HepG2 (cell line): ENCODE measurements around the gene CCNB3. TPM values are rescaled to one million over a fixed set of nuclear protein-coding genes. Genes with fewer than 3 reads are reported as not detected.

Source experiments
- ATAC-seq: fragments of 200-7000 bp; cut with Tn5 transposase; 3 replicates; pipeline ENCODE4 v1.9.1; 2020; ENCODE audit warnings: mild to moderate bottlenecking, moderate library complexity
- BruUV-seq: library from RNA; stranded (reverse); fragments of 400-500 nt; replicated peaks from 2 replicates; lab custom pipeline; 2021; lab: Mats Ljungman, UMichigan
- CTCF ChIA-PET: fragments of 300-600 bp; formaldehyde crosslinking; extraction: SDS; loops from one replicate; lab custom pipeline; 2021; ENCODE audit warnings: low total read pairs, inconsistent platforms, low intra/inter-chr PET ratio; lab: Yijun Ruan, JAX
- POLR2A ChIA-PET: fragments of 350-600 bp; sonication (Branson Sonifier 250); formaldehyde crosslinking; loops from one replicate; lab custom pipeline; 2020; ENCODE audit warnings: antibody characterized with exemption, inconsistent platforms; lab: Yijun Ruan, JAX
- DNase-seq: peaks from one replicate; pipeline ENCODE4 v3.0.0-alpha.2; 2015; ENCODE audit warnings: low spot score
- FAIRE-seq: peaks from 3 replicates; lab custom pipeline; 2011; peaks lifted over from hg19 to GRCh38; lab: Jason Lieb, UNC
- H2AFZ ChIP-seq: one replicate; pipeline ENCODE4 v1.6.1; 2011; ENCODE audit warnings: low read length, inconsistent platforms
- H3K27ac ChIP-seq: fragments of 300-600 bp; 3 replicates; pipeline ENCODE4 v1.8.0; 2011; ENCODE audit warnings: mixed run types, mild to moderate bottlenecking, mixed read lengths, low read length, inconsistent platforms; ENCODE audit not compliant: insufficient read depth; ENCODE audit errors: extremely low read length
- H3K27me3 ChIP-seq, 2 experiments: fragments of 200-600 bp in 1 of 2; 2 replicates in 1 of 2; 3 replicates in 1 of 2; pipeline versions ENCODE4 v1.6.0 to v1.8.0; 2011; ENCODE audit warnings: low read length in 2 of 2, mild to moderate bottlenecking in 2 of 2, moderate library complexity in 2 of 2, inconsistent platforms in 1 of 2; ENCODE audit not compliant: insufficient read depth in 2 of 2, control insufficient read depth in 1 of 2
- H3K36me3 ChIP-seq, 2 experiments: fragments of 200-600 bp in 1 of 2; replicated peaks in 1 of 2; 2 replicates in 1 of 2; 3 replicates in 1 of 2; pipeline versions ENCODE4 v1.5.1 to v1.8.0; 2011; ENCODE audit warnings: low read length in 2 of 2, inconsistent platforms in 1 of 2; ENCODE audit not compliant: insufficient read depth in 2 of 2, control insufficient read depth in 1 of 2
- H3K4me1 ChIP-seq: 2 replicates; pipeline ENCODE4 v1.5.1; 2012; ENCODE audit warnings: low read length, inconsistent platforms; ENCODE audit not compliant: insufficient read depth
- H3K4me2 ChIP-seq: 2 replicates; pipeline ENCODE4 v1.6.0; 2011; ENCODE audit warnings: low read depth, low read length, inconsistent platforms
- H3K4me3 ChIP-seq, 3 experiments: fragments of 200-600 bp in 1 of 3; sonication (generic), shearing (Covaris generic) in 1 of 3; replicated peaks in 1 of 3; 2 replicates each; pipeline ENCODE4 v1.5.1; 2011 to 2016; ENCODE audit warnings: low read length in 3 of 3, inconsistent platforms in 2 of 3, low read depth in 2 of 3, mild to moderate bottlenecking in 2 of 3, control low read depth in 1 of 3, mixed read lengths in 1 of 3; ENCODE audit not compliant: insufficient read depth in 1 of 3
- H3K79me2 ChIP-seq: one replicate; pipeline ENCODE4 v1.6.1; 2011; ENCODE audit warnings: low read length, inconsistent platforms; ENCODE audit not compliant: insufficient read depth
- H3K9ac ChIP-seq: 2 replicates; pipeline ENCODE4 v1.6.0; 2011; ENCODE audit warnings: mild to moderate bottlenecking, low read depth, low read length, inconsistent platforms; ENCODE audit not compliant: insufficient read depth
- H3K9me3 ChIP-seq: 2 replicates; pipeline ENCODE4 v1.5.1; 2012; ENCODE audit warnings: mild to moderate bottlenecking, low read length
- H4K20me1 ChIP-seq: 2 replicates; pipeline ENCODE4 v1.6.0; 2011; ENCODE audit warnings: inconsistent platforms, mild to moderate bottlenecking, low read length, moderate library complexity; ENCODE audit not compliant: insufficient read depth
- CTCF ChIP-seq: sonication (generic); formaldehyde crosslinking; IDR thresholded peaks from 2 replicates; pipeline ENCODE4 v1.5.0; 2020; ENCODE audit warnings: mild to moderate bottlenecking, missing genetic modification reagents, moderate library complexity
- E2F1 ChIP-seq: sonication (generic); formaldehyde crosslinking; IDR thresholded peaks from 2 replicates; pipeline ENCODE4 v1.5.0; 2020; ENCODE audit warnings: missing genetic modification reagents
- JARID2 ChIP-seq: sonication (generic); formaldehyde crosslinking; IDR thresholded peaks from 2 replicates; pipeline ENCODE4 v1.8.1; 2023; ENCODE audit warnings: missing genetic modification reagents, inconsistent platforms; ENCODE audit not compliant: insufficient replicate concordance
- KMT2A ChIP-seq: sonication (generic); formaldehyde crosslinking; IDR thresholded peaks from 2 replicates; pipeline ENCODE4 v1.4.0; 2020; ENCODE audit warnings: missing genetic modification reagents
- MIER2 ChIP-seq: IDR thresholded peaks from 2 replicates; pipeline ENCODE4 v1.6.1; 2016; ENCODE audit warnings: missing biosample characterization, missing genetic modification reagents
- STAG1 ChIP-seq: sonication (generic); formaldehyde crosslinking; IDR thresholded peaks from 2 replicates; pipeline ENCODE4 v1.4.0; 2020; ENCODE audit warnings: missing genetic modification reagents
- ZNF569 ChIP-seq: sonication (generic); formaldehyde crosslinking; IDR thresholded peaks from 2 replicates; pipeline ENCODE4 v1.5.0; 2020; ENCODE audit warnings: mild to moderate bottlenecking, missing genetic modification reagents, moderate library complexity, borderline replicate concordance
- ZNF572 ChIP-seq: sonication (generic); formaldehyde crosslinking; IDR thresholded peaks from 2 replicates; pipeline ENCODE4 v1.5.1; 2020; ENCODE audit warnings: mild to moderate bottlenecking, missing genetic modification reagents
- ZNF773 ChIP-seq: sonication (generic); formaldehyde crosslinking; IDR thresholded peaks from 2 replicates; pipeline ENCODE4 v1.4.0; 2020; ENCODE audit warnings: missing genetic modification reagents, borderline replicate concordance
- WGBS: methylation state at CpG from one replicate; pipeline ENCODE4 v1.1.6; 2017; ENCODE audit warnings: low lambda C conversion rate; 5-methylcytosine and 5-hydroxymethylcytosine counted together
- in situ Hi-C: cut with HindIII; loops from 2 replicates; pipeline ENCODE4 v1.10.0; 2017; ENCODE audit warnings: low pct_unique_long_range_greater_than_20kb; ENCODE audit not compliant: extremely low pct_ligation_motif_present
- intact Hi-C: fragments of 100-400 bp; cut with micrococcal nuclease; formaldehyde crosslinking; loops from one replicate; pipeline ENCODE4 v1.10.0; 2022; ENCODE audit not compliant: unreplicated experiment
- polyA plus RNA-seq, 8 experiments: library from polyadenylated mRNA; depleted of rRNA in 3 of 8; stranded (reverse) in 7 of 8; unstranded in 1 of 8; fragments of >200 nt; fragmentation: Illumina TruSeq in 4 of 8; extraction: Trizol in 4 of 8; gene quantifications; 2 replicates each; pipeline versions ENCODE4 v1.2.1 to v1.2.3, GENCODE V29; 2011 to 2016; ENCODE audit warnings: low read depth in 4 of 8, missing spikeins in 1 of 8, mixed read lengths in 1 of 8; ENCODE audit not compliant: insufficient read depth in 1 of 8
- total RNA-seq, 5 experiments: library from RNA; depleted of rRNA; stranded (reverse); fragments of >200 nt; fragmentation: Illumina TruSeq; extraction: Trizol; gene quantifications; 2 replicates each; pipeline ENCODE4 v1.2.3, GENCODE V29; 2016; ENCODE audit warnings: low read depth in 1 of 5

Gene CCNB3
- total and polyA plus RNA-seq, 2 of the 13 experiments (the other 11 are each of a cell fraction or from before 2014, with no cell fraction given): 0.04 to 0.07 TPM

GRCh38 chrX:50211510-50211909 lies 6.9 kb downstream of the CCNB3 start:
- 2% methylated on average over 5 of the region's 8 CpGs for WGBS
- H3K4me3 ChIP-seq: no peak overlapping the region
- H3K36me3 ChIP-seq: no peaks in the 10 kb centered on the region
- peak; percentile 64 for ATAC-seq
- no peaks in the 10 kb centered on the region for H3K9me3 ChIP-seq
- no peaks in the 10 kb centered on the region for H3K79me2 ChIP-seq
- H2AFZ ChIP-seq: no peak overlapping the region
- H3K27ac ChIP-seq: no peak overlapping the region
- intact Hi-C loops: no loop called here
- no peak for DNase-seq
- ChIA-PET CTCF (interaction anchor here (1.1 kb wide), 1 partner anchor 369 kb away, joined by 4 read pairs; no protein-coding TSS in a partner anchor), POLR2A (no interaction called here)
- H3K4me1 ChIP-seq: no peaks in the 10 kb centered on the region
- no TSS peak for BruUV-seq
- no peak for TF ChIP-seq ZNF572 (CRISPR knock-in tag)
- peak; percentile 31 for TF ChIP-seq STAG1 (CRISPR knock-in tag)
- TF ChIP-seq JARID2: no peak
- no peak for TF ChIP-seq E2F1 (CRISPR knock-in tag)
- no peak for TF ChIP-seq ZNF569
- TF ChIP-seq MIER2 (CRISPR knock-in tag): no peak
- 0 out of 2 replicates have a peak, but pooled peaks have one; percentile 26 for TF ChIP-seq CTCF
- no peak for TF ChIP-seq ZNF773 (CRISPR knock-in tag)
- TF ChIP-seq KMT2A: no peak
- H3K27me3 ChIP-seq: no peaks in the 10 kb centered on the region
- H3K9ac ChIP-seq: no peak overlapping the region
- H4K20me1 ChIP-seq: no peaks in the 10 kb centered on the region
- in situ Hi-C loops: no loop called here
- FAIRE-seq: no peak
- no peak overlapping the region for H3K4me2 ChIP-seq
